ENCODE data around the gene SCP2.

Gene SCP2

GRCh38 chr1:53020588-53020987 lies 93.5 kb downstream of the SCP2 start:
- Histone ChIP-seq H3K27me3 (ENCODE audit: low read length) (no peaks in the 10 kb centered on the region), H3K4me2 (ENCODE audit: low read depth, low read length, poor library complexity, severe bottlenecking) (no peak overlapping the region), H3F3A (ENCODE audit: insufficient read depth) (no peaks in the 10 kb centered on the region; the same call in 1 of the 2 replicates), H4K20me1 (ENCODE audit: low read depth, low read length) (no peaks in the 10 kb centered on the region), H3K79me2 (ENCODE audit: insufficient read depth, low read length) (peaks cover 52% of the 10 kb centered on the region), H2AFZ (ENCODE audit: low read depth, low read length, severe bottlenecking) (no peak overlapping the region), H3K9ac (ENCODE audit: low read length) (no peak overlapping the region), H3K27ac (ENCODE audit: low read depth, low read length) (no peak overlapping the region), H3K4me3 (ENCODE audit: insufficient read depth, low read length, poor library complexity, severe bottlenecking) (no peak overlapping the region), H3K9me2 (replicated peaks; ENCODE audit: insufficient read depth, low read length) (no peaks in the 10 kb centered on the region), H3K9me3 (ENCODE audit: insufficient read depth, low read length) (no peaks in the 10 kb centered on the region), H3K36me3 (ENCODE audit: low read length) (no peaks in the 10 kb centered on the region)
- no peak for TF ChIP-seq EZH2phosphoT487 (conservative IDR thresholded peaks at IDR 0.05; ENCODE audit: low read length)

- Histone ChIP-seq H3F3A (ENCODE audit: insufficient read depth) (no peaks in the 10 kb centered on the region), H3K9me3 (ENCODE audit: insufficient read depth, low read length) (no peaks in the 10 kb centered on the region), H3K4me3 (ENCODE audit: insufficient read depth, low read length, poor library complexity, severe bottlenecking) (no peak overlapping the region), H3K27me3 (ENCODE audit: low read length) (no peaks in the 10 kb centered on the region), H3K79me2 (ENCODE audit: insufficient read depth, low read length) (peaks cover 42% of the 10 kb centered on the region), H3K9ac (ENCODE audit: low read length) (no peak overlapping the region), H3K27ac (ENCODE audit: low read depth, low read length) (no peak overlapping the region), H3K4me2 (ENCODE audit: low read depth, low read length, poor library complexity, severe bottlenecking) (no peak overlapping the region), H3K36me3 (ENCODE audit: low read length) (no peaks in the 10 kb centered on the region), H4K20me1 (ENCODE audit: low read depth, low read length) (no peaks in the 10 kb centered on the region), H2AFZ (ENCODE audit: low read depth, low read length, severe bottlenecking) (no peak overlapping the region), H3K9me2 (replicated peaks; ENCODE audit: insufficient read depth, low read length) (no peaks in the 10 kb centered on the region)
- TF ChIP-seq CTCF (IDR thresholded peaks at IDR 0.05; ENCODE audit: insufficient read depth, low read length, poor library complexity, severe bottlenecking): no peak
- TF ChIP-seq EZH2phosphoT487 (conservative IDR thresholded peaks at IDR 0.05; ENCODE audit: low read length): no peak
Measured at GRCh38 chr1:53022179-53022578, 95.1 kb downstream of the SCP2 start.

- H3K9me2 ChIP-seq (replicated peaks; ENCODE audit: insufficient read depth, low read length): no peaks in the 10 kb centered on the region
- H3K36me3 ChIP-seq (ENCODE audit: low read length): no peaks in the 10 kb centered on the region
Measured at GRCh38 chr1:53023546-53023945, 96.5 kb downstream of the SCP2 start.

GRCh38 chr1:53024117-53024516 lies 97.0 kb downstream of the SCP2 start:
- Histone ChIP-seq H3K4me3 (ENCODE audit: insufficient read depth, low read length, poor library complexity, severe bottlenecking) (no peak overlapping the region), H3K79me2 (ENCODE audit: insufficient read depth, low read length) (peaks cover 40% of the 10 kb centered on the region), H3K9ac (ENCODE audit: low read length) (no peak overlapping the region), H3K9me2 (replicated peaks; ENCODE audit: insufficient read depth, low read length) (no peaks in the 10 kb centered on the region), H4K20me1 (ENCODE audit: low read depth, low read length) (no peaks in the 10 kb centered on the region), H3F3A (ENCODE audit: insufficient read depth) (no peaks in the 10 kb centered on the region), H3K36me3 (ENCODE audit: low read length) (no peaks in the 10 kb centered on the region), H2AFZ (ENCODE audit: low read depth, low read length, severe bottlenecking) (no peak overlapping the region), H3K4me2 (ENCODE audit: low read depth, low read length, poor library complexity, severe bottlenecking) (no peak overlapping the region), H3K27ac (ENCODE audit: low read depth, low read length) (no peak overlapping the region), H3K27me3 (ENCODE audit: low read length) (no peaks in the 10 kb centered on the region), H3K9me3 (ENCODE audit: insufficient read depth, low read length) (no peaks in the 10 kb centered on the region)
- no peak for TF ChIP-seq EZH2phosphoT487 (conservative IDR thresholded peaks at IDR 0.05; ENCODE audit: low read length)
- TF ChIP-seq CTCF (IDR thresholded peaks at IDR 0.05; ENCODE audit: insufficient read depth, low read length, poor library complexity, severe bottlenecking): no peak

More at GRCh38 chr1:53023546-53023945, 96.5 kb downstream of the SCP2 start:
- Histone ChIP-seq H3F3A (ENCODE audit: insufficient read depth) (no peaks in the 10 kb centered on the region), H3K27ac (ENCODE audit: low read depth, low read length) (no peak overlapping the region), H3K9me3 (ENCODE audit: insufficient read depth, low read length) (no peaks in the 10 kb centered on the region), H3K4me3 (ENCODE audit: insufficient read depth, low read length, poor library complexity, severe bottlenecking) (no peak overlapping the region), H3K4me2 (ENCODE audit: low read depth, low read length, poor library complexity, severe bottlenecking) (no peak overlapping the region), H4K20me1 (ENCODE audit: low read depth, low read length) (no peaks in the 10 kb centered on the region), H3K79me2 (ENCODE audit: insufficient read depth, low read length) (peaks cover 40% of the 10 kb centered on the region), H2AFZ (ENCODE audit: low read depth, low read length, severe bottlenecking) (no peak overlapping the region), H3K9ac (ENCODE audit: low read length) (no peak overlapping the region), H3K27me3 (ENCODE audit: low read length) (no peaks in the 10 kb centered on the region)
- TF ChIP-seq CTCF (IDR thresholded peaks at IDR 0.05; ENCODE audit: insufficient read depth, low read length, poor library complexity, severe bottlenecking) (no peak), EZH2phosphoT487 (conservative IDR thresholded peaks at IDR 0.05; ENCODE audit: low read length) (no peak)
